ENCODE data around the gene NCOA3. TPM values are rescaled to one million over a fixed set of nuclear protein-coding genes. Genes with fewer than 3 reads are reported as not detected.

NCOA3 gene
- total RNA-seq, 1 donor from 2014 or later, result 35.1 TPM

GRCh38 chr20:47642624-47643023, 140.9 kb downstream of the NCOA3 start:
- DNase-seq, result no peak

DNA sequence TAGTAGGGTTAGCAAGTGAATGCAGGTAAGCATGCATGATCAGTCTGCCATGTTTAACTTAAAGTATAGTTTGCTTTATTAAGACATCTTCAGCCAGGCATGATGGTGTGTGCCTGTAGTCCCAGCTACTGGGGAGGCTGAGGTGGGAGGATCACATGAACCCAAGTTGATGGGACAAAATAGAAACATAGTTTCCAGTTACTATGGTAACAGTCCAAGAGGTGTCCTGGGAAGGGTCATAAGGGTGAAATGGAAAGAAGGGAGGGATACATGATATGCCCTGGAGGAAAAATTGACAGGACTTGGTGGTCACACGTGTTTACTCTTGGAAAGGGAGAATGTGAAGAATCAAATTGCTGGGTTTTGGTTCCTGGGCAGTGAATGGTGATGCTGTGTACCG, 143.9 kb downstream of the NCOA3 start:
- DNase-seq, result no peak

GRCh38 chr20:47647994-47648393, 146.3 kb downstream of the NCOA3 start:
- DNase-seq, result no peak

GRCh38 chr20:47648943-47649342, 147.3 kb downstream of the NCOA3 start:
- DNase-seq, result no peak

DNA sequence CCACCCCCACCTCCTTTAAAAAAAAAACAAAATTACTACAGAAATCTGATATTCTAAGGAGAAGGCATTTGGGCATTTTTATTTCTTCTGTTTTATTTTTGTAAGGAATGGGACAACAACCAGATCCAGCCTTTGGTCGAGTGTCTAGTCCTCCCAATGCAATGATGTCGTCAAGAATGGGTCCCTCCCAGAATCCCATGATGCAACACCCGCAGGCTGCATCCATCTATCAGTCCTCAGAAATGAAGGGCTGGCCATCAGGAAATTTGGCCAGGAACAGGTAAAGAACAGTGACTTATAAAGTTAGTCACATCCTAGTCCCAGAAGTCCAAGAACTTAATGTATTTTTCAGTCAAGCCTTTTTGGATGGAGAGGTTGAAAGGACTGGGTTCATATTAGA, 150.6 kb downstream of the NCOA3 start:
- DNase-seq, result no peak

GRCh38 chr20:47652794-47653193, 151.1 kb downstream of the NCOA3 start:
- DNase-seq, result no peak

DNA sequence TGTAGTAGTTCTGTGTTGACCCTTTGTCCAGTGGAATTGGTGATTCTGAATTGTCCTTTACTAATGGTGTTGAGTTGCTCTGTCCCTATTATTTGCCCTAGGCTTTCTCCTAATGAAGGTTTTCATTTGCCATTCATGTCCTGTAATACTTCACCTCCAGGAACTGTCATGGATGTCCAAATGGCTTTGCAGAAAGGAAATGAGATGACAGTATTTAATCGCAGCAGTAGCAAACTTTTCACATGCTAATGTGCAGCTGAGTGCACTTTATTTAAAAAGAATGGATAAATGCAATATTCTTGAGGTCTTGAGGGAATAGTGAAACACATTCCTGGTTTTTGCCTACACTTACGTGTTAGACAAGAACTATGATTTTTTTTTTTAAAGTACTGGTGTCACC, 152.2 kb downstream of the NCOA3 start:
- no peak for DNase-seq

DNA sequence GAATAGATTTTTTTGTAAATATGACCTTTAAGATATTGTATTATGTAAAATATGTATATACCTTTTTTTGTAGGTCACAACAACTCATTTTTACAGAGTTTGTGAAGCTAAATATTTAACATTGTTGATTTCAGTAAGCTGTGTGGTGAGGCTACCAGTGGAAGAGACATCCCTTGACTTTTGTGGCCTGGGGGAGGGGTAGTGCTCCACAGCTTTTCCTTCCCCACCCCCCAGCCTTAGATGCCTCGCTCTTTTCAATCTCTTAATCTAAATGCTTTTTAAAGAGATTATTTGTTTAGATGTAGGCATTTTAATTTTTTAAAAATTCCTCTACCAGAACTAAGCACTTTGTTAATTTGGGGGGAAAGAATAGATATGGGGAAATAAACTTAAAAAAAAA, 152.7 kb downstream of the NCOA3 start:
- DNase-seq, result no peak

DNA sequence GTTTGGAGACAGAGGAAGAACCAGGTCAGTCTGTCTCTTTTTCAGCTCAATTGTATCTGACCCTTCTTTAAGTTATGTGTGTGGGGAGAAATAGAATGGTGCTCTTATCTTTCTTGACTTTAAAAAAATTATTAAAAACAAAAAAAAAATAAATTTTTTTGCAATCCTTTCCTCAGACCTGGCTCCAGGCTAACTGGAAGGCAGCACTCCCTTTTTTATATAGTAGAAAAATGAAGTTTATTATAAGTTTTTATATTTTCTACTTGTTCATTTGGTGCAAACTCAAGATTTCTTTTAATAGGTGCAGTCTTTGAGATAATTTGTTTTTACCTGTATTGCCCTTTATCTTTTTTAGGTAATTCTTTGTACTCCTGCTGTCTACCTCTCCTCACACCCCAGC, 153.9 kb downstream of the NCOA3 start:
- no peak for DNase-seq

- DNase-seq, result no peak
These were observed 154.6 kb downstream of the NCOA3 start for GRCh38 chr20:47656318-47656717.

- DNase-seq, result no peak
These were observed 158.4 kb downstream of the NCOA3 start for GRCh38 chr20:47659904-47660601.

DNA sequence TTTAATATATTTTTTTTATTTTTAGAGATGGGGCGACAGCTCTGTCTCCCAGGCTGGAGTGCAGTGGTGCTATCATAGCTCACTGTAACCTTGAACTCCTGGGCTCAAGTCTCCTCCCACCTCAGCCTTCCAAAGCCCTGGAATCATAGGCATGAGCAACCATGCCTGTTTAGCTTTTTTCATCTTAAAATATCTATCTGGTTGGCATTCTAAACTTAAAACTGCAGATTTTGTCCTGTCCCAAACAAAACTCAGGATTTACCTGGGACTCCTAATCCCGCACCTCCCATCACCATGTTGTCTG, 158.9 kb downstream of the NCOA3 start:
- DNase-seq, result no peak

GRCh38 chr20:47660983-47661700, 159.5 kb downstream of the NCOA3 start:
- DNase-seq, result peak; percentile 13

DNA sequence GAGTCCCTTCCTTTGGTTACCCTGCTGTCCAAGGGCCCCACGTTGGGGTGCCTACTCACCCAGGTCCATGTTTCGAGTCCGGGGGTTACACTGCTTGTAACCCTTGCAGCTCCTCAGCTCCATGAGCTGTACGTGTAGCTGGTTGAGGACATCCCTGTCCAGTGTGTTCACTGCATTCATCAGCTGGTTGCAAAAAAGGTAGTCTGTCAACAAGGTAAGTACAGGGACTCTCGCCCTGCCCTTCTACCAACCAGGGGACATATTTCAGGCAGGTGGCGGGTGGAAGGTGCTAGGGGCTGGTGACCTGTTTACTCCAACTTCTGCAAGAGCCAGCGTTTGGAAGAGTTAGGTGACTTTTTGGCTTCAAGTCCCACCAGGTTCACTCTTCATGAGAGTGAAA, 160.0 kb downstream of the NCOA3 start:
- no peak for DNase-seq

DNA sequence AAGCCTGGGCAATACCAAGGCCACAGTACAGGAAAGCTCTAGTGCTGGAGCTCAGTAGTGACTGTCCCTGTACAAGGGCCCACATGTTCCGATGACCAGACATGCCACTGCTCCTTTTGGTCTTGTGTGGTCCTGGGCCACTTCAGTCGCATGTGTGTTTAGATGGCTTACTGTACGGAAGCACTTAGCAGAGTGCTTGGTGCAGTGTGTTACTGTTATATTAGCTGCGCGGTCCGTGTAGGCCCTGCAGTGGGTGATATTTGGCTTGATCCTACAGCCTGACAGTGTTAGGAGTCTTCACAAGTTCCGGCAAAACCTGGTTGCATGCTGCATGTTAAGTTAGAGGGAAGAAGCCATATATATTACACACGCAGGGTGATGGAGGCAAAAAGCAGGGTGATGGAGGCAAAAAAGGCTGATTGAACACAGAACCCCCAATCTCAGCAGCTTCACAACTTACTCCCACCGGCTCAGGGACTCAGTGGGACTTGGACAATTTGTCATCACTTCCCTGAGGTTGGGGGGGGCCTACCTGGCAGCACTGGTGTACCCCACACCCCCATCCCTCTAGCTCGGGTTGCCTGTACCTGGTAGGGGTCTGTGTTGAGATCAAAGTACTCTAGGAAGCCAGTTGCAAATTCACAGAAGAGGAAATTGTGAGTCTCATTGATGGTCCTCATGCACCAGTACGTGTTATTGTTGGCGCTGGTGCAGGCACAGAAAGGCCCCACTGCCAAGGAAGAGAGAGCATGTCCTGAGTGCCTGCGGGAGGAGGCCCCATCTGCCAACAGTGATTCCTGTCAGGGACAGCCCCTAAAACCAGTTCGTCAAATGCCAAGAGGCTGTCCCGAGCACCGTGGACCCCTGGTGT, 161.0 kb downstream of the NCOA3 start:
- DNase-seq, result peak; percentile 36

- peak; percentile 89 for DNase-seq
These were observed 161.8 kb downstream of the NCOA3 start for GRCh38 chr20:47663354-47664067.

DNA sequence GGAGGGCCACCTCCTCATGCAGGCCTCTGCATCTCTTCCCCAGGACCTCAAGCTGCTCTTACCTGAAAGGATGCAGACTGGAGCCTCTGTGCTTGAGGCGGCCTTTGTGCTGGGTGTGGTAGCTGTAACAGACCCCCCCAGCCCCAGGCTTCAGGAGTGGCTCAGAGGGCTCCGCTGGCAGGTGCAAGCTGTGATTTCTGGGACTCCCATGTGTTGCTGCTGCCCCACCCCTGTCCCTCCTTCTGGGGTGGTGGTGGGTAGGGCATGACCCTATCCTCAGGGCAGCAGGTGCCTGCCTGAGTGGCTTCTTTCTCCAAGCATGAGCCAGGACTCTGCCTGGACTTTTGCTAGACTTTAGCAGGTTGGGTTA, 162.4 kb downstream of the NCOA3 start:
- DNase-seq, result no peak

DNA sequence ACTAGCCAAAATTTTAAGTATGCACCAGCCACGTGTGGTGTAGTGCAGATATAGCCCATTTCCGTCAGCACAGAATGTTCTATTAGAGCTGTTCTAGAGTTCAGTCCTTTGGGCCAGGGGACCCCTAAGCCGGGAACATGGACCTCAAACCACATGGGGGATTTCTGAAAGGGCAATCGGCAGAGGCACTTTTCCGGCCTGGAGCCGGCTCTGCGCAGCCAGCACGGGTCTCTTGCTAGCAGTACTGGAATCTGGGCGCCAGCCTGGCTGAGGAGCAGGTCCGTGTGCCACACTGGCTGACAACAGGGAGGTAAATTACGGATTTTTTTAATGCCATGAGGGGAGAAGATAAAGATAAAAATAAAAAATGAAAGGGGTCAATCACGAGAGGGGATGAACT, 163.1 kb downstream of the NCOA3 start:
- no peak for DNase-seq

GRCh38 chr20:47665221-47665991, 163.7 kb downstream of the NCOA3 start:
- DNase-seq, result no peak

- no peak for DNase-seq
These were observed 164.6 kb downstream of the NCOA3 start for GRCh38 chr20:47666304-47666703.

GRCh38 chr20:47667086-47667485, 165.4 kb downstream of the NCOA3 start:
- no peak for DNase-seq
